SU-DHL-6 (cell line): ENCODE measurements around the gene WAPL.
"Not testable (repeated sequence)": the region's sequence is repeated elsewhere in the genome, so short reads cannot be mapped to it uniquely, and the experiment has no call there.

Experiments
- H2AFZ ChIP-seq: fragments of 200-600 bp; sonication (generic); 2 replicates; pipeline ENCODE4 v1.6.1; 2014; ENCODE audit warnings: low read depth, mild to moderate bottlenecking, moderate library complexity, mixed read lengths, antibody characterized with exemption, low read length; ENCODE audit not compliant: severe bottlenecking
- H3F3A ChIP-seq: fragments of 200-600 bp; shearing (Covaris generic); 2 replicates; pipeline ENCODE4 v1.6.0; 2016; ENCODE audit warnings: antibody characterized with exemption, mild to moderate bottlenecking; ENCODE audit not compliant: insufficient read depth
- H3K27ac ChIP-seq: fragments of 200-600 bp; sonication (generic); 2 replicates; pipeline ENCODE4 v1.5.1; 2016; ENCODE audit warnings: low read depth, mild to moderate bottlenecking, low read length, moderate library complexity, mixed read lengths
- H3K27me3 ChIP-seq: fragments of 200-600 bp; sonication (generic), shearing (Covaris generic); 2 replicates; pipeline ENCODE4 v1.6.0; 2014; ENCODE audit warnings: mild to moderate bottlenecking, low read length
- H3K36me3 ChIP-seq: fragments of 200-600 bp; sonication (generic); 2 replicates; pipeline ENCODE4 v1.6.1; 2014; ENCODE audit warnings: mild to moderate bottlenecking, low read length, mixed read lengths
- H3K4me2 ChIP-seq: fragments of 300-600, 200-600 bp; shearing (Covaris generic), sonication (generic); 2 replicates; pipeline ENCODE4 v1.6.0; 2014; ENCODE audit warnings: low read length, low read depth, mild to moderate bottlenecking; ENCODE audit not compliant: poor library complexity, severe bottlenecking
- H3K4me3 ChIP-seq: fragments of 200-600 bp; sonication (generic); 2 replicates; pipeline ENCODE4 v1.5.1; 2014; ENCODE audit warnings: antibody characterized with exemption, low read length, mild to moderate bottlenecking, mixed read lengths; ENCODE audit not compliant: insufficient read depth, poor library complexity, severe bottlenecking
- H3K79me2 ChIP-seq: fragments of 200-600 bp; sonication (generic); 2 replicates; pipeline ENCODE4 v1.6.1; 2014; ENCODE audit warnings: mild to moderate bottlenecking, low read length, moderate library complexity; ENCODE audit not compliant: insufficient read depth
- H3K9ac ChIP-seq: fragments of 200-600 bp; sonication (generic); 2 replicates; pipeline ENCODE4 v1.7.0; 2014; ENCODE audit warnings: mild to moderate bottlenecking, low read length
- H3K9me2 ChIP-seq: fragments of 200-600 bp; sonication (generic); replicated peaks from 2 replicates; pipeline ENCODE4 v1.6.1; 2014; ENCODE audit warnings: low read length; ENCODE audit not compliant: insufficient read depth
- H3K9me3 ChIP-seq: fragments of 200-600 bp; sonication (generic); 2 replicates; pipeline ENCODE4 v1.6.1; 2014; ENCODE audit warnings: low read length, mixed read lengths; ENCODE audit not compliant: insufficient read depth
- H4K20me1 ChIP-seq: fragments of 200-600 bp; sonication (generic); 2 replicates; pipeline ENCODE4 v1.6.1; 2014; ENCODE audit warnings: low read depth, mild to moderate bottlenecking, antibody characterized with exemption, low read length, moderate library complexity, mixed read lengths
- EZH2phosphoT487 ChIP-seq: fragments of 200-600 bp; sonication (generic), shearing (Covaris generic); conservative IDR thresholded peaks from 2 replicates; pipeline ENCODE4 v1.6.1; 2018; ENCODE audit warnings: mild to moderate bottlenecking, antibody characterized with exemption, low read length, moderate library complexity, mixed read lengths
- TF ChIP-seq, protein P1 (sequence below): fragments of 200-600 bp; sonication (generic); IDR thresholded peaks from one replicate; pipeline ENCODE4 v1.5.1; 2017; ENCODE audit warnings: antibody characterized with exemption, mild to moderate bottlenecking, low read length, moderate library complexity; ENCODE audit not compliant: insufficient read depth, poor library complexity, severe bottlenecking

The WAPL gene

DNA sequence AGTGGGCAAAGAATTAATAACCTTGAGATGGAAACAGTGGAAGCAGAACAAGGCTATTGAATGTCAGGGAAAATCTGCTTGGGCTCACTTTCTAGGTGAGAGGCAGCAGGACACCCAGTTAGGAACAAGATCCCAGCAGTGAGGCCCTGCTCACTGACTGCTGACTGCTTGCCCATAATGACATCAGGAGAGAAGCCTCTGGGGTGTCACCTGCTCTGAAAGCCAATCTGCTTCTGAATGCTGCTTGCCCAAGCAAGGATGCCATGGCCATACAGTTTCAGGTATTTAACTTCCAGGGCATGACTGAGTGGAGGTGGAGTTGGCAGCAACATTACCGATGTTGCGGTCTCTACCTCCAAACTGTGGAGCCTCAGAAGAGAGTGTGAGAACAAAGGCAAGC lies 11.7 kb upstream of the WAPL start:
- Histone ChIP-seq H3K9me3 (no peaks in the 10 kb centered on the region), H3K36me3 (no peaks in the 10 kb centered on the region), H3K4me2 (no peak overlapping the region), H2AFZ (no peak overlapping the region), H3K27me3 (no peaks in the 10 kb centered on the region), H3K9me2 (no peaks in the 10 kb centered on the region), H3F3A (no peaks in the 10 kb centered on the region), H3K9ac (no peak overlapping the region), H4K20me1 (no peaks in the 10 kb centered on the region), H3K27ac (no peak overlapping the region), H3K79me2 (no peaks in the 10 kb centered on the region), H3K4me3 (no peak overlapping the region)
- TF ChIP-seq, protein P1, sequence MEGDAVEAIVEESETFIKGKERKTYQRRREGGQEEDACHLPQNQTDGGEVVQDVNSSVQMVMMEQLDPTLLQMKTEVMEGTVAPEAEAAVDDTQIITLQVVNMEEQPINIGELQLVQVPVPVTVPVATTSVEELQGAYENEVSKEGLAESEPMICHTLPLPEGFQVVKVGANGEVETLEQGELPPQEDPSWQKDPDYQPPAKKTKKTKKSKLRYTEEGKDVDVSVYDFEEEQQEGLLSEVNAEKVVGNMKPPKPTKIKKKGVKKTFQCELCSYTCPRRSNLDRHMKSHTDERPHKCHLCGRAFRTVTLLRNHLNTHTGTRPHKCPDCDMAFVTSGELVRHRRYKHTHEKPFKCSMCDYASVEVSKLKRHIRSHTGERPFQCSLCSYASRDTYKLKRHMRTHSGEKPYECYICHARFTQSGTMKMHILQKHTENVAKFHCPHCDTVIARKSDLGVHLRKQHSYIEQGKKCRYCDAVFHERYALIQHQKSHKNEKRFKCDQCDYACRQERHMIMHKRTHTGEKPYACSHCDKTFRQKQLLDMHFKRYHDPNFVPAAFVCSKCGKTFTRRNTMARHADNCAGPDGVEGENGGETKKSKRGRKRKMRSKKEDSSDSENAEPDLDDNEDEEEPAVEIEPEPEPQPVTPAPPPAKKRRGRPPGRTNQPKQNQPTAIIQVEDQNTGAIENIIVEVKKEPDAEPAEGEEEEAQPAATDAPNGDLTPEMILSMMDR, result no peak
- TF ChIP-seq EZH2phosphoT487, result no peak

- H3K79me2 ChIP-seq, result peaks cover 16% of the 10 kb centered on the region
- not testable (repeated sequence) for H3K9ac ChIP-seq, H3K9me2 ChIP-seq, H4K20me1 ChIP-seq, H3F3A ChIP-seq, H3K4me3 ChIP-seq, H2AFZ ChIP-seq, H3K27me3 ChIP-seq, H3K27ac ChIP-seq, H3K9me3 ChIP-seq, H3K36me3 ChIP-seq, H3K4me2 ChIP-seq
These were observed 7.1 kb upstream of the WAPL start for GRCh38 chr10:86528736-86529135.

GRCh38 chr10:86526606-86527005 lies 5.0 kb upstream of the WAPL start:
- Histone ChIP-seq H2AFZ (no peak overlapping the region), H3K4me2 (no peak overlapping the region), H3K9me3 (no peaks in the 10 kb centered on the region), H3K27me3 (no peaks in the 10 kb centered on the region), H3K4me3 (no peak overlapping the region), H3F3A (peaks cover 17% of the 10 kb centered on the region; the same call in 1 of the 2 replicates), H4K20me1 (no peaks in the 10 kb centered on the region), H3K27ac (no peak overlapping the region), H3K36me3 (no peaks in the 10 kb centered on the region), H3K9me2 (no peaks in the 10 kb centered on the region), H3K79me2 (peaks cover 36% of the 10 kb centered on the region), H3K9ac (no peak overlapping the region)
- TF ChIP-seq, protein P1, result no peak
- no peak for TF ChIP-seq EZH2phosphoT487

GRCh38 chr10:86525713-86526112 lies 4.1 kb upstream of the WAPL start:
- H3K36me3 ChIP-seq, H3K27ac ChIP-seq, H3K9me2 ChIP-seq, H3K9ac ChIP-seq, H3K4me3 ChIP-seq, H3K4me2 ChIP-seq, H4K20me1 ChIP-seq, H3K27me3 ChIP-seq, H2AFZ ChIP-seq, H3K9me3 ChIP-seq: not testable (repeated sequence)
- Histone ChIP-seq H3F3A (peaks cover 17% of the 10 kb centered on the region; the same call in 1 of the 2 replicates), H3K79me2 (peaks cover 44% of the 10 kb centered on the region)
